ENCODE data around the gene VAPA. TPM values are rescaled to one million over a fixed set of nuclear protein-coding genes. Genes with fewer than 3 reads are reported as not detected.

VAPA gene
- total RNA-seq, 2 experiments from 2014 or later: 162 to 177 TPM

GRCh38 chr18:9960258-9960904, 46.6 kb downstream of the VAPA start:
- no peaks in the 10 kb centered on the region for H3K9me3 Mint-ChIP-seq
- Histone ChIP-seq H3K9me3 (ENCODE audit: control insufficient read depth in 1 of 2, insufficient read depth in 1 of 2, low read length in 2 of 2) (no peaks in the 10 kb centered on the region), H3K4me1 (ENCODE audit: insufficient read depth, low read length) (no peaks in the 10 kb centered on the region), H3K27ac (ENCODE audit: low read depth in 1 of 2, low read length in 2 of 2) (no peak overlapping the region), H3K36me3 (ENCODE audit: insufficient read depth, low read length) (peaks cover 7% of the 10 kb centered on the region), H3K4me3 (ENCODE audit: low read length) (no peak overlapping the region), H3K27me3 (ENCODE audit: control insufficient read depth in 1 of 2, insufficient read depth in 2 of 2, low read length in 2 of 2) (no peaks in the 10 kb centered on the region)
- CTCF ChIA-PET: no interaction called here
- no peak overlapping the region for H3K4me3 Mint-ChIP-seq
- no peak for TF ChIP-seq CTCF (IDR thresholded peaks at IDR 0.05)
- H3K27ac Mint-ChIP-seq: peak overlapping the region; percentile 3
- POLR2A ChIA-PET: interaction anchor here (1.5 kb wide), 1 partner anchor 47 kb away, joined by 5 read pairs; the partner anchor contains the start of gene VAPA
- H3K36me3 Mint-ChIP-seq (ENCODE audit: low read depth): peaks cover 13% of the 10 kb centered on the region
- DNase-seq (no peak), ATAC-seq (ENCODE audit: poor library complexity) (no peak)
- peaks cover 26% of the 10 kb centered on the region for H3K4me1 Mint-ChIP-seq (ENCODE audit: low read depth)
- no peaks in the 10 kb centered on the region for H3K27me3 Mint-ChIP-seq
- intact Hi-C loops (cut with DNase I, micrococcal nuclease): no loop called here

GRCh38 chr18:9961041-9961440, 47.2 kb downstream of the VAPA start:
- Mint-ChIP-seq H3K9me3 (no peaks in the 10 kb centered on the region), H3K27me3 (no peaks in the 10 kb centered on the region), H3K36me3 (ENCODE audit: low read depth) (peaks cover 7% of the 10 kb centered on the region), H3K27ac (peak overlapping the region; percentile 3), H3K4me3 (no peak overlapping the region), H3K4me1 (ENCODE audit: low read depth) (peaks cover 32% of the 10 kb centered on the region)
- intact Hi-C loops (cut with DNase I, micrococcal nuclease): no loop called here
- Histone ChIP-seq H3K27me3 (ENCODE audit: control insufficient read depth in 1 of 2, insufficient read depth in 2 of 2, low read length in 2 of 2) (no peaks in the 10 kb centered on the region), H3K36me3 (ENCODE audit: insufficient read depth, low read length) (peaks cover under 1% of the 10 kb centered on the region), H3K27ac (ENCODE audit: low read depth in 1 of 2, low read length in 2 of 2) (no peak overlapping the region), H3K4me3 (ENCODE audit: low read length) (no peak overlapping the region), H3K4me1 (ENCODE audit: insufficient read depth, low read length) (peaks cover under 1% of the 10 kb centered on the region), H3K9me3 (ENCODE audit: control insufficient read depth in 1 of 2, insufficient read depth in 1 of 2, low read length in 2 of 2) (no peaks in the 10 kb centered on the region)
- ATAC-seq (ENCODE audit: poor library complexity) (no peak), DNase-seq (peak in 1 of 14 experiments; percentile 21)
- TF ChIP-seq CTCF (IDR thresholded peaks at IDR 0.05): no peak
- ChIA-PET CTCF (no interaction called here), POLR2A (interaction anchor here (1.5 kb wide), 1 partner anchor 47 kb away, joined by 5 read pairs; the partner anchor contains the start of gene VAPA)

- no peak overlapping the region for H3K27ac ChIP-seq (ENCODE audit: low read depth in 1 of 2, low read length in 2 of 2)
- no peaks in the 10 kb centered on the region for H3K36me3 ChIP-seq (ENCODE audit: insufficient read depth, low read length)
- H3K9me3 ChIP-seq (ENCODE audit: control insufficient read depth in 1 of 2, insufficient read depth in 1 of 2, low read length in 2 of 2): peaks cover 0 to 8% of the 10 kb centered on the region in 2 experiments
- no peak overlapping the region for H3K4me3 ChIP-seq (ENCODE audit: low read length)
- no peak for ATAC-seq (ENCODE audit: poor library complexity)
- ChIA-PET POLR2A (interaction anchor here (1.8 kb wide), 1 partner anchor 53 kb away, joined by 6 read pairs; the partner anchor contains the start of gene VAPA), CTCF (interaction anchor here (0.6 kb wide), 1 partner anchor 660 kb away, joined by 4 read pairs; no protein-coding TSS in a partner anchor)
- Mint-ChIP-seq H3K27me3 (peaks cover 28% of the 10 kb centered on the region), H3K4me1 (ENCODE audit: low read depth) (peaks cover 44% of the 10 kb centered on the region), H3K27ac (no peak overlapping the region), H3K4me3 (no peak overlapping the region), H3K9me3 (no peaks in the 10 kb centered on the region), H3K36me3 (ENCODE audit: low read depth) (no peaks in the 10 kb centered on the region)
- peaks cover 20% of the 10 kb centered on the region for H3K4me1 ChIP-seq (ENCODE audit: insufficient read depth, low read length)
- peaks cover 20 to 25% of the 10 kb centered on the region in 2 experiments for H3K27me3 ChIP-seq (ENCODE audit: control insufficient read depth in 1 of 2, insufficient read depth in 2 of 2, low read length in 2 of 2)
- intact Hi-C loops (cut with DNase I, micrococcal nuclease): no loop called here
- DNase-seq: no peak
- TF ChIP-seq CTCF (IDR thresholded peaks at IDR 0.05): no peak
Measured at GRCh38 chr18:9965711-9966624, 52.2 kb downstream of the VAPA start.
